Superior temporal gyrus (tissue), 1 donor: ENCODE data around the gene IL10.
A peak's percentile ranks its signal among the peaks of the same experiment; 100 is the strongest.

Source experiments
- DNase-seq: peaks from one replicate; pipeline ENCODE4 v3.0.0-alpha.2; 2016; ENCODE audit errors: extremely low spot score

Gene IL10

DNA sequence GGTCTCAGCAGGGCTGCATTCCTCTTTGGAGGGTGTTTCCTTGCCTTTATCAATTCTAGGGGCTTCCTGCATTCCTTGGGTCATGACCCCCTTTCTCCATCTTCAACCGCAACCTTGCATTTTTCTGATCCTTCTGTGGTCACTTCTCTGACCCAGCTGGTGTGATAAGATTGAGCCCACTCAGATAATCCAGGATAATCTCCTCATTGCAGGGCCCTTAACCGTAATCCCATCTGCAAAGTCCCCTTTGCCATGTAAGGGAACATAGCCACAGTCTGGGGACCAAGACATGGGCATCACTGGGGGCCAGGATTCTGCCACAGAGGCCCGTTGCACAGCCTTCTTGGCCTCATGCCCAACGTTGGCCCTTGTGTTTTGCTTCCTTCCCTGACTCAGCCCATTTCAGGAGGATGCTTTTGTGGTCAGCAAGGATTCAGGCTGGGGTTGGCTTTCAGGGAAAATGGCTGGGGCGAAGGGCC is 36.7 kb downstream of the IL10 start:
- no peak for DNase-seq

DNA sequence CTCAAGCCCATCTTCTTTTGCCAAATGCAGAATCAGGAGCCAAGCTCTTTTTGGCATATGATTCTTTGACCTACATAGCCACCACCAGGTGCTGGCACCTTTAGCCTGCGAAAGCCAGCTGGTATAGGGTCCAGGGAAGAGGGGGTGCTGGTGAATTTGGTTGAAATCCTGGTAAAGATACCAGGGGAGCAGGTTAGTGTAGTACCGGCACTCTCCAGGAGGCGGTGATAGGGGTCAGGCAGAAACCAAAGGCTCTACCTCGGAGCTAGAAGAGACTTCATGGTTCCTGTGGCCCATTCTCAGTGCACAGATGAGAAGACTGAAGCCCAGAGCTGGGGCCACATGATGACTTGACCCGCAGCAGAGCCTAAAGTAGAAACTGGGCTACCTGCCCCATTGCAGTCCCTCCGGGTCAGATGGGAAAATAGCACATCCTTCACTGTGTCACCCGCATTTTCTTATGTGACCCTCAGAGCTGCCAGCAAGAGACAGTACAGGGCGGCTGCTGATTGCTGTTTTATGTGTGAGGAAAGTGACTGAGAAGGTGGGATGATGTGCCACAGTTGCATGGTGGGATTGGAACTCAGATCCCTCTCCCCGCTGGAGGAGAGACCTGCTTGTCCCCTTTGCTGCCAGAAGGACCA is 37.7 kb downstream of the IL10 start:
- peak; percentile 31 for DNase-seq

DNA sequence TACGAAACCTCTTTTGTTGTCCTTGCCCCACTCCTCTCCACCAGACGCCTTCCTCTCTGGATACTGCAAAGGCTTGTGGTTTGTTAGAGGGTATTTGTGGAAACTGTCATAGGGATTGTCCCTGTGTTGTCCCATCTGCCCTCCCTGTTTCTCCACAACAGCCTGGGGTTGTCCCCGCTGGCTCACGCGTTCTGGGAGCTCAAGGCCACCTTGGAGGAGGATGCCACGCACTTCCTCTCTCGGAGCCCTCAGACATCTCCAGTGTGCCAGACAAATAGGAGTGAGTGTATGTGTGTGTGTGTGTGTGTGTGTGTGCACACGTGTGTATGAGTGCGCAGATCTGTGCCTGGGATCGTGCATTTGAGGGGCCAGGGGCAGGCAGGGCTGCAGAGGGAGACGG is 39.3 kb downstream of the IL10 start:
- no peak for DNase-seq

DNA sequence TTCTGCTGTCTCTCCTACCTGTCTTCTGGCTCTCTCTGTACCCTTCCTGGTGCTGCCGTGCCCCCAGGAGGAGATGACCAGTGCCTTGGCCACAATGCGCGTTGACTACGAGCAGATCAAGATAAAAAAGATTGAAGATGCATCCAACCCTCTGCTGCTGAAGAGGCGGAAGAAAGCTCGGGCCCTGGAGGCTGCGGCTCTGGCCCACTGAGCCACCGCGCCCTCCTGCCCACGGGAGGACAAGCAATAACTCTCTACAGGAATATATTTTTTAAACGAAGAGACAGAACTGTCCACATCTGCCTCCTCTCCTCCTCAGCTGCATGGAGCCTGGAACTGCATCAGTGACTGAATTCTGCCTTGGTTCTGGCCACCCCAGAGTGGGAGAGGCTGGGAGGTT is 39.8 kb downstream of the IL10 start:
- DNase-seq: no peak

DNA sequence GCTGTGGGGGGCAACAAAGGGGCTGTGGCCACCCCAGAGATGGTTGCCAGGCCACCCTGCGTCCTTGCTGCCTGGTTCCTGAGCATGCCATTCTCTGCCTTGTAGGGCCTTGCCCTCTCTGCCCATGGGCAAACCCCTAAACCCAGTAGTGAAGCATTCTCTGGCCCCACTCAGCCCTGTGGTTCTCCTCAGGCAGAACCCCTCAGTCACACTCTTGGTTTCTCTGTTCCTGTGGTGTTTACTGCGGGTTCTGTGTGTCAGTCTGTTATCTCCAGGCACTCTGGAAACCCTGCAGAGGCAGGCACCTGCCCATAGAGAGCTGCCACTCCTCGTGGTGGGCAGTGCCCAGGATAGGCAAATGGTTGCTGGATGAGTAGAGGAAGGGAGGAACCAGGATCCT is 42.8 kb downstream of the IL10 start:
- DNase-seq: no peak

DNA sequence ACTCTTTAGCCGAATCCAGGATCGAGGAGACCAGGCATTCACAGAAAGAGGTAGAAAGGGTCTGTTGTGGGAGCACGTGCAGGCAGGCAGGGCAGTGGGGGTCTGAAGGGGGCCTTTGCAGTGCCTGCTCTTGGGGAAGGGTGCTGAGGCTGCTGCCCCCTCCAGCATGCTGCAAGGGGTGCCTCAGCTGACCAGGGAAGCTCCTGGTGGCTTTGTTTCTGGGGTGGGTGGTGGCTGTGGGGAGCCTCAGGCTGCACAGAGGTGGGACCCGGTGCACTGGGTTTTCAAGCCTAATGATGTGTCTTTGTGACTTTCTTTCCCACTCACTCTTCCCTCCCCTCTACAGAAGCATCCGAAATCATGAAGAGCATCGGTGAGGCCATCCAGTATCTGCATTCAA is 43.2 kb downstream of the IL10 start:
- DNase-seq: no peak

DNA sequence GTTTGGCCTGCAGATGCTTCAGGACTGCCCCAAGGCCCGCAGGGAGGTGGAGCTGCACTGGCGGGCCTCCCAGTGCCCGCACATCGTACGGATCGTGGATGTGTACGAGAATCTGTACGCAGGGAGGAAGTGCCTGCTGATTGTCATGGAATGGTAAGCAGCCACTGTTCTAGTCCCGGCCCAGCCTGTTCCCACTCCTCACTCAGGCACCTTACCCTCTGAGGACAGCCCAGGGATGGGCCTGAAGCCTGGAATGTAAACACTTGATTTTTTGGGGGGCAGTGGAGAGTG is 43.7 kb downstream of the IL10 start:
- DNase-seq: no peak

DNA sequence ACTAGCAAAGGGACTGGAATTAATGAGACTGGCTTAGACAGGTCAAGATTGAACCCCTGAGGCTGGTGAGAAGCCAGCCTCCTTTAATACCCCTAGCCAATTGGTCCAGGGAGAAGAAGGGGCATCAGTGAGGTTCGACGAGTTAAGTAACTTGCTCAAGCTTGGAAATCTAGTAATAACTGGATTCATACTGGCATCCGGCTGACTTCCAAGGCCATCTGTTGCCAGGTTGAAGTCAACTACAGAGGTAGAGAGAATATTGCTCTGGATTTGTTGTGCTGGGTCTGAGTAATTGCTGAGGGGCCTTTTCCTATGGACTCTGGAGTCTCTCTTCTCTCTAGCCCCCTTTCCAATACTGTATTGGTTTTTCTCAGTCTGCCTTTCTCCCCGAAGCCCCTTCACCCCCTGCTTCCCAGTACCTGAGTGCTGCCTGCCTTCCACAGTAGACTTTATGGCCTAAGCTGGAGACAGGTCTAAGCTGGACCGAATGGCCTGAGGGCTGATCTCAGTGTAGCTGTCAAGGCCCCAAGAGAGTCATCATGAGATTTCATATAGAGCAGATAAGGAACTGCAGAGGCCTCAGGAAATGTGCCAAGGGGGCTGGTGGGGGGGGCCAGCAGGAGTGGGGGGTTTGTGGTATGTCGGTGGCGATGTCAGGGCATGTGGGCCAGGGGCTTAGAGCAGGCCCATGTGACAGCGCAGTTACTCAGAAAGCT is 44.2 kb downstream of the IL10 start:
- DNase-seq: no peak

DNA sequence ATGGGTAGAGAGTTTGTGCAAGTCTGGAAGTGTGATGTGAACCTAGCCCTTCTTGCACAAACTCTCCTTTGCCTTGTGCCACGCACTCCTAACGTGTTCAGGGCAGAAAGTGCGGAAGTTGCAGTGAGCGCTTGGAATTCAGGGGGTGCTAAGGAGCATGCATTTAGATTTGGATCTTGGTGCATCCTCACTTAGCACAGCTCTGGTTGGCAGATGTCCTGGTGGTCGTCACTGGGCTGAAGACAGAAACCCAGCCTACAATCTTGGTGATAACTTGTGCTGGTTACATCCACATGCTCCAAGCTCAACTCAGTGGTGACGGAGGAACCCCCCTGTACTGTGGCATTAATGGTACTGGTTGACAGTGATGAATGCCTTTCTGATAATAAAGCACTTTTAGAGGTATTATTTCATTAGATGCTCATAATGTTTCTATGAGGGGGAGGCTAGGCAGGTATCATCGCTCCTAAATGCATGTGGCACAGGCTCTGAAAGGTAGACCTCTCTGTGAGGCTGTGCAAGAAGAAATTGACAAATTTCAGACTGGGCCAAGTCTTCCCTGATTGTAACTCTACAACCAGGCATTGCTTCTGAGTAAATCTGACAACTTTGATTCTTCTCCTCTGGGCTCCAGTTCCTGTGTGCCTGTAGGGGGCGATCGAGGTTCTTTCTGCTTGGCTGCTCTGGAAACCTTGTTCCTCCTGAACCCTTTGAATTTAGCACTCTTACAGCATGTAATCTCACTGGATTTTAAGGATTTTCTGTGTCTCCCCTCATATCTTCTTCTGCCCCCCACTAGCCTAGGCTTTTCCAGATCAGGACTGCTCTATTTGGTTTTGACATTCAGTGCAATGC is 47.0 kb downstream of the IL10 start:
- no peak for DNase-seq

DNA sequence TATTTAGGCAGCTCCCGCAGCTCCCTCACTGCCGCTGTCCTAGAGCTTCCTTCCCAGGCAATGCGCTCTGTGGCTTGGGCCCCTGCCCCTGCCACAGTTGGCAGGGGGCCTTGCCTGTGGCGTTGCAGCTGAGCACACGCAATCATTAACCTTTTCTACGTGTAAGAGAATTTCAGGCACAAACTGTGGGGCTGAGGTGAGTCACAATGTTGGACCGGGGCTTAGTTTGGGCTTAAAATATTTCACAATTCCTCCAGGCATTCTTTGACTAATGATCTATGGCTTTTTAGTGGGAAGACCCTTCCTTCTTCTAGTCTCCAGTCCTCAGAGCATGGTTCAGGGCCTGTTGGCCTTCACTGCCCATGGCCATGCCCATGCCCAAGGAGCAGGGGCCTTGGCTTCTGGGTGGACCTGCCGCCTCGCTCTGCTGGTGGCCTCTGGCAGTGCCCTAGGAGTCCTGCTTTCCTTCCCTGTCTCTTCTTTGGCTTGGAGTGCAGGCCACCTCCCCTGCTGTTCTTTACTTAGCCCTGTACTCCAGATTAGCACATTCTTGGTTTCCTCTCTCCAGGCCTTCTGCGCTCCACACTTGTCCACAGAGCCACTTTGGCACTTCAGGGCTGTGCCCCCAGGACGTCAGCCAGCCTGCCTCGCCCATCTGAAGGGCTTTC is 48.4 kb downstream of the IL10 start:
- no peak for DNase-seq

DNA sequence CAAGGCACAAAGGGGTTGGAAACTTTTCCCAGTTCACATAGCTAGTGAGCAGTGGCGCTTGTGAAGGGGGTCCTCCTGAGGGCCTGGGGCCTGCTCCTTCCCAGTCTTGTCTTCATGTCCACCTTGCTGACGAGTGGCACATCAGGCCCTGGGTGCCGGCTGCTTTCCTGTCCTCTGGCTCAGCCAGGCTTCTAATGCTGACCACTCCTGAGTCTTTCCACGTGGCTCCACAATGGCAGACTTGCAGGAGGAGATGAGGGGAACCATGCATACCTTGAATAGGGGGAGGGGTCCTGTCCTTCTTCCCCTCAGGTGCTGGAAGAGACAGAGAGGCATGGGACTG is 48.9 kb downstream of the IL10 start:
- no peak for DNase-seq

DNA sequence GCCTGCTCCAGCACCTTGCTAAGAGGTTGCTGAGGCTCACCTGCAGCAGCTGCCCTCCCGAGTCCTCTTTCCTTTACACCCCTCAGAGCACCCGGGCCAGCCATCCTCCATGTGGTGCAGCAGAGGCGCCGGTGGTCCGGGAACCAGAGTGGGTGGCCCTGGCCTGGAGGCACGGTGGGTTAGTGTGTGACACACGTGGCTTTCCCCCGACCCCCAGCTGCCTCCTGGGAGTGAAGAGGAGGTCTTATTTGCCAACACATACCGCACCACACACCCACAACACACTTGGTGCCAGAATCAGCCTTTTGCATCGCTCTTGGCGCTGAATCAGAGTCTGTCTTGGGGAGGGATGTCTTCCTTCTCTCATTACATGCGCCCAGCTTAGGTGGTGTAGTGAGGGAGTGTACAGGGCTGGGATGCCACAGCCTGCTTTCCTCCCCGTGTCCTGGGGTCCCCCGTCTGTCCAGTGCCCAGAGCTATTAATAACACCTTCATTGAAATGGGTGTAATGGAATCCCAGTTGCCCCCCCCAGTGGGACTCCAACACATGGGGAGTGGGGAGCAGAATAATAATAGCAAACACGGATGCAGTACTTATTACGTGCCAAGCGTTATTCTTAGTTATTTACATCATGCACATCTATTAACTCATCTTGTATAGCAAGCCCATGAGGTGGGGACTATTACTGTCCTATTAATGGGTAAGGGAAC is 49.4 kb downstream of the IL10 start:
- DNase-seq: no peak

DNA sequence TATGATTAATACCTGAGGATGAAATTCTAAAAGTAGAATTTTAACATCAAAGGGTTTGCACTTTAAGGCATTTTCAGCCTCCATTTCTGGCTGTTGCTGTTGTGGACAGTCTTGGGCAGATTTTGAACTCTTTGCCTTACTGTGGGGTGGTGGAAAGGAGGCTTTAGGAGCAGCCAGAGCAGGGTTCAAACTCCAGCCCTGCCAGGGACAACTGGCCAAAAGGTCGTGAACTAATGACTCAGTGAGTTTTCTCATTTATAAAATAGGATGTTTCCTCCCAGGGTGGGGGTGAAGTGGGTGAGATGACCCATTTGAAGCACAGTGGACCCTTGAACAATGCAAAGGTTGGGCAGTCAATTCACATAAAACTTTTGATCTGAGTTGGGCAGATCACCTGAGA is 50.8 kb downstream of the IL10 start:
- DNase-seq: no peak

DNA sequence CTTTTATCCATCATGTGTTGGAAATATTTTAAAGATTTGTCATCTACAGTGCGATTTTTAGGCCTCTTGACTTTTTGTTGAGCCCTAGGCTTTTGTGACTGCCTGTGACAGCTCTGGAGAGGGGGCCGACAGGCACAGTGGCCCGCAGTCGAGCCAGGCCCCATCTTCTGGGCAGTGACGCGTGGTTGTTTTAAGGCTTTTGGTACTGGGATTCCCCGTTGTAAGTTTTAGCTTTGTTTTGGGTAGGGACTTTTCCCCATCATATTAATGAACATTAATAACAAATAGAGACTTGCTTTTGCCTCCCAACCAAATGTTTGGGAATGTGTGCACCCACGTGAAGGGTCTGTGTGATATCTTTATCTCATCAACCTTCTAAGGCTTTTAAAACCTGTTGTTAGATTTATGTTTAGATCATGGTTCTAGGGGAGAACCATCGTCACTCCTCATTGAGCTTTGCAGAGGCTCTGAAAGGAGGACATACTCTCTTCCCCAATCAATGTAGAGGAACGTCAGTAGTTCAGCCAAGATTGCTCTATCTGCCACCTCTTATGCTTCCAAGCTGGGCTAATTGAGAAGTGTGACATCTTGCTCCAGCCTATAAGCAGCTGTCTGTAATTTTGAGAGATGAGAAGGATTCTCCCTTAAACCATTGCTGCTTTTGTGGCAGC is 53.0 kb downstream of the IL10 start:
- no peak for DNase-seq

DNA sequence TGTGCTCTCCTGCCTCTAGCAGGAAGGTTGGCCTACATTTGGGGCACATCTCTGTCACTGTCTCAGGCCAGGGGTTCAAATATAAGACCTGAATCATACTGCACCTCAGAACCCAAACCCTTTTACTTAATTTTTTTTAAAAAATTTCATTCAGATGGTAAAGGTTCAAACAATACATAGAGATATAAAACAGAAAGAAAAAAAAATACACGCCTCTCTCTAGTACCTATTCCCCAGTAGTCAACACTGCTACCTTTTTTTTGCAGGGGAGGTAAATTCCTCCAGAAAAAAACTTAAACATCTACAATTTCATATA is 54.7 kb downstream of the IL10 start:
- no peak for DNase-seq
